HepG2 (cell line): Measurements from ENCODE around the gene CNTFR. TPM values are rescaled to one million over a fixed set of nuclear protein-coding genes. Genes with fewer than 3 reads are reported as not detected.
A peak's percentile ranks its signal among the peaks of the same experiment; 100 is the strongest.

Source experiments
- KDM2A ChIP-seq: sonication (generic); formaldehyde crosslinking; IDR thresholded peaks from 2 replicates; pipeline ENCODE4 v1.4.0; 2020; ENCODE audit warnings: low read depth, missing genetic modification reagents, borderline replicate concordance
- PAXIP1 ChIP-seq: sonication (generic); formaldehyde crosslinking; conservative IDR thresholded peaks from 2 replicates; pipeline ENCODE4 v1.4.0; 2020; ENCODE audit warnings: mild to moderate bottlenecking, missing genetic modification reagents, moderate library complexity
- PRMT3 ChIP-seq: sonication (generic); formaldehyde crosslinking; IDR thresholded peaks from 2 replicates; pipeline ENCODE4 v1.8.1; 2022; ENCODE audit warnings: low read depth, mild to moderate bottlenecking, moderate library complexity, missing genetic modification reagents, borderline replicate concordance
- RCOR2 ChIP-seq: IDR thresholded peaks from 2 replicates; pipeline ENCODE4 v1.6.1; 2016; ENCODE audit warnings: missing biosample characterization, missing genetic modification reagents
- YEATS4 ChIP-seq: sonication (generic); formaldehyde crosslinking; IDR thresholded peaks from 2 replicates; pipeline ENCODE4 v1.4.0; 2020; ENCODE audit warnings: missing genetic modification reagents, borderline replicate concordance
- ZNF276 ChIP-seq: sonication (generic); formaldehyde crosslinking; IDR thresholded peaks from 2 replicates; pipeline ENCODE4 v1.4.0; 2020; ENCODE audit warnings: mild to moderate bottlenecking, low read depth, missing genetic modification reagents
- ZNF318 ChIP-seq: sonication (generic); formaldehyde crosslinking; IDR thresholded peaks from 2 replicates; pipeline ENCODE4 v1.4.0; 2020; ENCODE audit warnings: mild to moderate bottlenecking, missing genetic modification reagents
- ZNF746 ChIP-seq: sonication (generic); formaldehyde crosslinking; IDR thresholded peaks from 2 replicates; pipeline ENCODE4 v1.8.0; 2022; ENCODE audit warnings: mild to moderate bottlenecking, missing genetic modification reagents
- polyA plus RNA-seq, 8 experiments: library from polyadenylated mRNA; depleted of rRNA in 3 of 8; stranded (reverse) in 7 of 8; unstranded in 1 of 8; fragments of >200 nt; fragmentation: Illumina TruSeq in 4 of 8; extraction: Trizol in 4 of 8; gene quantifications; 2 replicates each; pipeline versions ENCODE4 v1.2.1 to v1.2.3, GENCODE V29; 2011 to 2016; ENCODE audit warnings: low read depth in 4 of 8, missing spikeins in 1 of 8, mixed read lengths in 1 of 8; ENCODE audit not compliant: insufficient read depth in 1 of 8
- total RNA-seq, 5 experiments: library from RNA; depleted of rRNA; stranded (reverse); fragments of >200 nt; fragmentation: Illumina TruSeq; extraction: Trizol; gene quantifications; 2 replicates each; pipeline ENCODE4 v1.2.3, GENCODE V29; 2016; ENCODE audit warnings: low read depth in 1 of 5
- TF ChIP-seq, protein P1 (sequence below): sonication (generic); formaldehyde crosslinking; IDR thresholded peaks from 2 replicates; pipeline ENCODE4 v1.4.0; 2020; ENCODE audit warnings: missing genetic modification reagents

CNTFR gene
- total and polyA plus RNA-seq, 2 of the 13 experiments (the other 11 are each of a cell fraction or from before 2014, with no cell fraction given), result not detected

GRCh38 chr9:34620061-34620994, 30.8 kb upstream of the CNTFR start, which contains the start of gene DCTN3 (continued):
- TF ChIP-seq ZNF318, result no peak
- TF ChIP-seq ZNF276 (CRISPR knock-in tag), result no peak
- TF ChIP-seq KDM2A (CRISPR knock-in tag), result peak; percentile 59; the same call in 1 of the 2 replicates
- TF ChIP-seq, protein P1, sequence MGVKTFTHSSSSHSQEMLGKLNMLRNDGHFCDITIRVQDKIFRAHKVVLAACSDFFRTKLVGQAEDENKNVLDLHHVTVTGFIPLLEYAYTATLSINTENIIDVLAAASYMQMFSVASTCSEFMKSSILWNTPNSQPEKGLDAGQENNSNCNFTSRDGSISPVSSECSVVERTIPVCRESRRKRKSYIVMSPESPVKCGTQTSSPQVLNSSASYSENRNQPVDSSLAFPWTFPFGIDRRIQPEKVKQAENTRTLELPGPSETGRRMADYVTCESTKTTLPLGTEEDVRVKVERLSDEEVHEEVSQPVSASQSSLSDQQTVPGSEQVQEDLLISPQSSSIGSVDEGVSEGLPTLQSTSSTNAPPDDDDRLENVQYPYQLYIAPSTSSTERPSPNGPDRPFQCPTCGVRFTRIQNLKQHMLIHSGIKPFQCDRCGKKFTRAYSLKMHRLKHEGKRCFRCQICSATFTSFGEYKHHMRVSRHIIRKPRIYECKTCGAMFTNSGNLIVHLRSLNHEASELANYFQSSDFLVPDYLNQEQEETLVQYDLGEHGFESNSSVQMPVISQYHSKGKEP (CRISPR knock-in tag), result no peak
- TF ChIP-seq PRMT3 (CRISPR knock-in tag), result no peak
- peak; percentile 26; the same call in 1 of the 2 replicates for TF ChIP-seq YEATS4
- TF ChIP-seq RCOR2 (CRISPR knock-in tag), result no peak
- TF ChIP-seq ZNF746, result no peak
- no peak for TF ChIP-seq PAXIP1 (CRISPR knock-in tag)
